HFFc6 (cell line): ENCODE results near the gene ANTXR1. TPM values are rescaled to one million over a fixed set of nuclear protein-coding genes. Genes with fewer than 3 reads are reported as not detected.

Experiments used
- DNase-seq: peaks from one replicate; pipeline ENCODE4 v3.0.0-alpha.2; 2018
- H3K27ac Mint-ChIP-seq: 2 replicates; pipeline ENCODE4 v1.8.0; 2020; ENCODE audit warnings: mild to moderate bottlenecking, mixed read lengths
- H3K27me3 Mint-ChIP-seq: 2 replicates; pipeline ENCODE4 v1.8.0; 2021; ENCODE audit warnings: mild to moderate bottlenecking, moderate library complexity, mixed read lengths; ENCODE audit not compliant: insufficient read depth
- H3K36me3 Mint-ChIP-seq: 2 replicates; pipeline ENCODE4 v1.8.0; 2021; ENCODE audit warnings: low read depth, mixed read lengths
- H3K4me1 Mint-ChIP-seq: 2 replicates; pipeline ENCODE4 v1.8.0; 2020; ENCODE audit warnings: low read depth, mixed read lengths
- H3K4me3 Mint-ChIP-seq: 2 replicates; pipeline ENCODE4 v1.8.0; 2020; ENCODE audit warnings: mild to moderate bottlenecking, moderate library complexity, mixed read lengths
- H3K9me3 Mint-ChIP-seq: 2 replicates; pipeline ENCODE4 v1.8.0; 2020; ENCODE audit warnings: mild to moderate bottlenecking, mixed read lengths
- CTCF ChIP-seq: fragments of 200-600 bp; sonication (generic); IDR thresholded peaks from 2 replicates; pipeline ENCODE4 v1.5.0; 2021; ENCODE audit warnings: antibody characterized with exemption, mild to moderate bottlenecking
- total RNA-seq, 6 experiments: library from RNA; stranded (reverse); fragmentation: NEBNext Ultra II Directional; extraction: Animal tissue kit (Norgen Biotek cat#: 25700); gene quantifications; 2 replicates in 1 of 6; 3 replicates in 5 of 6; pipeline ENCODE4 v1.2.3, GENCODE V29; 2021

Gene ANTXR1
- total RNA-seq, 6 experiments from 2014 or later = 98.0 to 137 (median 124) TPM

GRCh38 chr2:69089266-69089665 is 76.3 kb downstream of the ANTXR1 start:
- TF ChIP-seq CTCF = no peak
- H3K36me3 Mint-ChIP-seq = peaks cover 48% of the 10 kb centered on the region
- H3K27ac Mint-ChIP-seq = no peak overlapping the region
- no peak overlapping the region for H3K4me3 Mint-ChIP-seq
- H3K4me1 Mint-ChIP-seq = peaks cover 42% of the 10 kb centered on the region
- H3K9me3 Mint-ChIP-seq = no peaks in the 10 kb centered on the region
- no peak for DNase-seq
- peaks cover under 1% of the 10 kb centered on the region; the same call in 1 of the 2 replicates for H3K27me3 Mint-ChIP-seq

GRCh38 chr2:69089998-69090397 is 77.0 kb downstream of the ANTXR1 start:
- TF ChIP-seq CTCF = no peak
- no peaks in the 10 kb centered on the region for H3K9me3 Mint-ChIP-seq
- H3K4me1 Mint-ChIP-seq = peaks cover 49% of the 10 kb centered on the region
- H3K27me3 Mint-ChIP-seq = peaks cover 3% of the 10 kb centered on the region; the same call in 1 of the 2 replicates
- no peak overlapping the region for H3K4me3 Mint-ChIP-seq
- DNase-seq = no peak
- H3K27ac Mint-ChIP-seq = no peak overlapping the region
- peaks cover 54% of the 10 kb centered on the region for H3K36me3 Mint-ChIP-seq

- H3K36me3 Mint-ChIP-seq = peaks cover 56% of the 10 kb centered on the region
- no peaks in the 10 kb centered on the region for H3K9me3 Mint-ChIP-seq
- peaks cover 52% of the 10 kb centered on the region for H3K4me1 Mint-ChIP-seq
- no peak overlapping the region for H3K27ac Mint-ChIP-seq
- peaks cover 3% of the 10 kb centered on the region; the same call in 1 of the 2 replicates for H3K27me3 Mint-ChIP-seq
- H3K4me3 Mint-ChIP-seq = no peak overlapping the region
- no peak for DNase-seq
- no peak for TF ChIP-seq CTCF
Measured at GRCh38 chr2:69090820-69091219, 77.8 kb downstream of the ANTXR1 start.

- H3K27me3 Mint-ChIP-seq = peaks cover 3% of the 10 kb centered on the region; the same call in 1 of the 2 replicates
- no peak overlapping the region for H3K4me3 Mint-ChIP-seq
- peaks cover 42% of the 10 kb centered on the region for H3K4me1 Mint-ChIP-seq
- no peaks in the 10 kb centered on the region for H3K9me3 Mint-ChIP-seq
- no peak overlapping the region for H3K27ac Mint-ChIP-seq
- H3K36me3 Mint-ChIP-seq = peaks cover 41% of the 10 kb centered on the region
- TF ChIP-seq CTCF = no peak
- no peak for DNase-seq
Measured at GRCh38 chr2:69092857-69093256, 79.9 kb downstream of the ANTXR1 start.

- TF ChIP-seq CTCF = no peak
- peaks cover 30% of the 10 kb centered on the region for H3K36me3 Mint-ChIP-seq
- DNase-seq = peak; percentile 60
Measured at GRCh38 chr2:69095305-69095704, 82.3 kb downstream of the ANTXR1 start.

More at GRCh38 chr2:69095305-69095704, 82.3 kb downstream of the ANTXR1 start:
- H3K27ac Mint-ChIP-seq = peak overlapping the region; percentile 62
- H3K4me1 Mint-ChIP-seq = peaks cover 53% of the 10 kb centered on the region
- peaks cover 3% of the 10 kb centered on the region; the same call in 1 of the 2 replicates for H3K27me3 Mint-ChIP-seq
- no peaks in the 10 kb centered on the region for H3K9me3 Mint-ChIP-seq
- H3K4me3 Mint-ChIP-seq = peak overlapping the region; percentile 1; the same call in 1 of the 2 replicates
